ENCODE data around the gene ARHGEF12.
A peak's percentile ranks its signal among the peaks of the same experiment; 100 is the strongest.

The ARHGEF12 gene

DNA sequence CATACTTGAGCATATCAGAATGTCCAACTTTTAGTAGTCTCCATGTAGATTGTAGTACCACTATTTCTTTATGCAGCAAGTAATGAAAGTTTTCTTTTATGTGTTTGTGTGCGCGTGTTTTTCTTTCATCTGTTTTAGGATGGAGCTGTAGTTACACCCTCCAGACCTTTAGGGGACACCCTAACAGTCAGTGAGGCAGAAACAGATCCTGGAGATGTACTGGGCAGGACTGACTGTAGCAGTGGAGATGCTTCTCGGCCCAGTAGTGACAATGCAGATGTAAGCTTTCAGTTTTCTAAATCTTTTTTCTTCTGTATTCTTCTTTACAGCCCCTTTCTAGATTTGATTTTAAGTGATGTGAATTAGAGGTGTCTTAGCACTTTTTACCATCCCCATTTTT is 95.4 kb downstream of the ARHGEF12 start:
- DNase-seq, result peak; percentile 46

DNA sequence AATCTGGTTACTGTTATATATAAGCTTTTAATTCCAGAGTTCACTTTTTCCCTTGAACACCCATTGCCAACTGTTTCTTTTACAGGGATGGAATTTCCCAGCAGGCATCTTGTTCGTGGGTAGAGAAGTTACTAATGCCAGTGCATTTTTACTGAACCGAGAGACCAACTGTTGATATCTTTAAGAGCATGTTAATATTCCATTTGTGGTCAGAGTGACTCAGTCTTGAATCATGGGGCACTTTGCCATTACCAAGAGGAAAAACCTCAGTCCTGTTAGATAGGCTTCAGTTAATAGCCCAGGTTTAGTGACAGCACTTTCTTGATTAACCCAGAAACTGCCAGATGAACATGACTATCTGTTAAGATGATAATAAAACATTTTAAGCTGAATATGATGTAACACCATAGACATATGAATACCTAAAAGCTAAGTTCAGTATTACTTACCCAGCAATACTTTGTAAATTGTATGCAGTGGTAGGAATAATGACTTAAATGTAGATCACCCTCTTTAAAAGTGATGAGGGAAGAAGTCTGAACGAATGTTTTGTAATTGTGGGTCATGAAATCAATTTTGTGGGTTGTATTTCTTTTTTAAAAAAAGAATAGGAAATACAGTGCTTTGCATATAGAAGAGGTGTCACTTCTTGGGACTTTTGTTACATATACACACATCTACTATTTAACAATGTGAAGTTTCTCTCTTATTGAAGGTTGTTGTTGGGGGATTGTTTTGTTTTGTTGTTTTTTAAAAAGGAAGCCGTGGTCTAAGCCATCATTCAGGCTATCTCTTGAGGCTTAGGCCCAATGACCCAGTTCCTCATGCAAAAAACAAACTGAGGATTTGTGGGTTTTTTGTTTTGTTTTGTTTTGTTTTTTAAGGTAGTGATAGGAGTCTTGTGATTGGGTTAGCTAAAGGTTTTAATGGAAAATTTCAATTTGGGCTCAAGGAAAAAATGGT is 96.1 kb downstream of the ARHGEF12 start:
- peak; percentile 91 for DNase-seq

DNA sequence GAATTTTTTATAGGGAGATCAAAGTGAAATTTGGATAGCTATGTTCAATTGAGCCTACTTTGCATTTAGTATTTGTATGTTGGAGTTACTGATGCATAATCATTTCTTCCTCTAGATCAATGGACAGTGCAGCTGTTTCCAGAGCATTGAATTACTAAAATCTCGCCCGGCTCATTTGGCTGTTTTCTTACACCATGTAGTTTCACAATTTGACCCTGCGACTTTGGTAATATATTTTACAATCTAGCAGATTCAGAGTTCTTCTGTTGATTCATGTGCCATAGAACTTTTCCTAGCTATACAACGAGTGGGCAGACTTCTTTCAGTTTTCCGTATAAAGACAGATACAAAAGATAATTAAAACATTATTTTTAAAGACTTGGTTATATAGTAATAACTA is 105.4 kb downstream of the ARHGEF12 start:
- DNase-seq, result no peak

DNA sequence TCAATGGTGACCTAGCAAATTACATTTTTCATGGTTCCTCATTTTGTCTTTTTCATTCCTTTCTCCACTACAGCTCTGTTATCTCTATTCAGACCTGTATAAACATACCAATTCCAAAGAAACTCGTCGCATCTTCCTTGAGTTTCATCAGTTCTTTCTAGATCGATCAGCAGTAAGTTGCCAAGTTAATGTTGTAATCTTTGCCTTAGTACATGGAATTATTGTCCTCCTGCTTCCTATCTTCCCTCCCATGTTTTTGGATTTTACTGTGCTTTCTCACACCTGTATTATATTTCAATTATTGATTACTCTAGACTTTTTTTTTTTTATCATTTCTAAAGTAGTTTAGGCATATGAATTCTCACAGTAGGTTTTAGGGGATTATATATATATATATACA is 105.8 kb downstream of the ARHGEF12 start:
- no peak for DNase-seq

DNA sequence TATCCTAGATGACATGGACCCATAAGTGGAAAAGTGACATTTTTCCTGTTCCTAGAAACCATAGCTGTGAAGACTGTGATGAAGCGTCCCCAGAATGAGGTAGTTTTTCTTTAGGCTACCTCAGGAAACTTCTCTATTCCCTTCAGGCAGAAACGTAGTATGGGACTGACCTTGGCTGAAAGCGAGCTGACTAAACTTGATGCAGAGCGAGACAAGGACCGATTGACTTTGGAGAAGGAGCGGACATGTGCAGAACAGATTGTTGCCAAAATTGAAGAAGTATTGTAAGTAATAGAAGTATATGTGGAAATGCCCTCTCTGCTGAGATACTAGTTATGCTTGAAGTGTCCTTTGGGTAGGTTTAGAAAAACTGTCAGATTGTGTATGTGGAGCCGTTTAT is 110.6 kb downstream of the ARHGEF12 start:
- no peak for DNase-seq

DNA sequence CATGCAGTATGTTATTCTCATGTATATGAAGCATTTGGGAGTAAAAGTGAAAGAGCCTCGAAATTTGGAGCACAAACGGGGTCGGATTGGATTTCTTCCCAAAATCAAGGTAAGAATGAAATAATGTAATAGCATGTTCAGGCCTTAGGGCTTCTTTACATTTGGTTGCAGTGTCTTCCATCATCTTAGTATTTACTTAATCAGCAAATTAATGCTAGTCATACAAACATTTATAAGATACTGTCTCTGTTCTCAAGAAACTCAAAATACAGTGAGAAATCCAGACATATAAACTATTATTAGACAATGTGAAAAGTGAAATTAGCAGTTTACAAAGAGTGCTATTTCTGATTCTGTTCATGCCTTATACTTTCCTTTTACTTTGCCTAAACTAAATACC is 112.0 kb downstream of the ARHGEF12 start:
- no peak for DNase-seq

DNA sequence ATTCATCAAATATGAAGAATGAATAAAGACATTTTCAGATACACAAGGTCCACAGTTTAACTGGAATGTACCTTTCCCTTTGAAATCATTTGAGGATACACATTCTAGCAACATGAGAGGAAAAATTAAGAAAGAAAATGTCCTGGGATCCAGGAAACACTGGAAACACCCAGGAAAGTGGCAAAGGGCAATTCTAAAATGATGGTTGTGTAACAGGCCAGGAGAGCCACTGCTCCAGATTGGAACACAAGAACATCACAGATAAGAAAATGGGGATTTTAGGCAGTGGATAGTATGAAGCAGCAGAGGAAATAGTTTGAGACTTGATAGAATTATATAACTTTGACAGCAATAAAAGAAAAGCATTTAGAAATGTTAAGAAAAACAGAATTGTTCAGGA is 119.3 kb downstream of the ARHGEF12 start:
- no peak for DNase-seq

DNA sequence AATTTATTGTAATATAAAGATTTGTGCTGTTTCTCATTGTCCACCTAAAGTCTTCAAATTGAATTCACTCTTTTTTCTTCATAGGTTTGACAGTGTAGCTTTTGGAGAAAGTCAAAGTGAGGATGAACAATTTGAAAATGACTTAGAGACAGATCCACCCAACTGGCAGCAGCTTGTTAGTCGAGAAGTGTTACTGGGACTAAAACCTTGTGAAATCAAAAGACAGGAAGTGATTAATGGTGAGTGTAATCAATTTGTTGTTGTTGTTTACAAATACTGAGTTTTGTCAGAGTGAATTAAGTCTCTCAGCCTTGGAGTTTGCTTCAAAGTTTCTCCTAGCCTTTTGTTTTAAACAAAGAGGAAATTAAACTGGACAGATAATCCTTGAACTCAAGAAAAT is 121.8 kb downstream of the ARHGEF12 start:
- no peak for DNase-seq

DNA sequence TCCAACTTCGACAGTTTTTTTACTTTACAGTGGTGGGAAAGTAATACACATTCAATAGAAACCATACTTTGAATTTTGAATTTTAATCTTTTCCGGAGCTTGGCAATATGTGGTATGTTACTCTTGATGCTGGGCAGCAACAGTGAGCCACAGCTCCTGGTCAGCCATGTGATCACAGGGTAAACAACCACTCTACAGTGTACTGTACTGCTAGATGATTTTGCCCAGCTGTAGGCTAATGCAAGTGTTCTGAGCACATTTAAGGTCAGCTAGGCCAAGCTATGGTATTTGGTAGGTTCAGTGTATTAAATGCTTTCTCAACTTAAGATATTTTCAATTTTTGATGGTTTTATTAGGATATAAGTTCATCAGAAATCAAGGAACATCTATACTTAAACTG is 126.6 kb downstream of the ARHGEF12 start:
- no peak for DNase-seq

DNA sequence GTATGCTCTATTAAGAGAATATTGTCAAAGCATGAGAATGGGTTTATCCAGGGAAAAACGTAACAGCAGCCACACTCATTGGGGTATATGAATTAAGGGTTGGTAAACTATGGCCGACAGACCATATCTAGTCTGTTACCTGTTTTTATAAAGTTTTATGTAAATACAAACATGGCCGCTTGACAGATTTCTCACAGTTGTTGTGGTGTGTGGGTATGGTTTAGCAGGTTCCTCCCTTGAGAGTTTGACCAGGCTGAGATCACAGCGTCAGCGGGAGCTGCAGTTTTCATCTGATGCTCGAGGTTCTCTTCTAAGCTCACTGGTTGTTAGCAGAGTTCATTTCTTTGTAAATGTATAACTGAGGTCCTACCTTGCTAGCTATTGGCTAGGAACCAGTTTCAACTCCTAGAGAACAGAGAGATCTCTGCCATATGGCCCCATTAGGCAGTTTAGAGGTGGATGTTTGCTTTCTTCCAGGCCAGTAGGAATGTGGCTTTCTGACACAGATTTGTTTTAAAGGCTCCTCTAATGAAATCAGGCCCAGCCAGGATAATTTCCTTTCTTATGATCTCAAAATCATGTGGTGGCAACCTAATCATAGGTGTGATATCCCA is 129.8 kb downstream of the ARHGEF12 start:
- no peak for DNase-seq

DNA sequence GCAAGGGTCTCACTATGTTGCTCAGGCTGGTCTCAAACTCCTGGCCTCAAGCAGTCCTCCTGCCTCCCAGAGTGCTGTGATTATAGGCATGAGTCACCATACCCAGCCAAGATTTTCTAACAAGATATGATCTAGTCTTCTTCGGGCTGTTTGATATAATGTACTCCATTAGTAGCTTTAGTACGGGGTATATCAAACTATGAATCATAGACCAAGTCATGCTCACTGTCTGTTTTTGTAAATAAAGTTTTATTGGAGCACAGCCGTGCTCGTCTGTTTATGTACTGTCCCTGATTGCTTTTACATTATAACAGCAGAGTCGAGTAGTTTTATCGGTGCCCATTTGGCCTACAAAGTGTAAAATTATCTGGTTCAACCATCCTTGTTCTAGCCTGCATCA is 131.4 kb downstream of the ARHGEF12 start:
- no peak for DNase-seq

DNA sequence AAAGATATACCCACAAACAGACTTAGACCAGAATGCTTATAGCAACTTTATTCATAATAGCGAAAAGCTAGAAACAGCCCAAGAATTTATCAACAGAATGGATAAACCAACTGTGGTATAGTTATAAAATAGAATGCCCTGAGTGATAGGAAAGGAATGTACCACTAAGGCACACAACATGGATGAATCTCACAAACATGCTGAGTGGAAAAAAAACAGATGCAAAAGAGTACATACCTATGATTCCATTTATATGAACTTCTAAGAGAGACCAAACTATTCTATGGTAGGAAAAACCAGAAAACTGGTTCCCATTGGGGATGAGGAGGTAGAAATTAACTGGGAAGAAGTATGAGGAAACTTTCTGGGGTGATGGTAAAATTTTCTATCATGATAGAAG is 134.9 kb downstream of the ARHGEF12 start:
- DNase-seq, result no peak

DNA sequence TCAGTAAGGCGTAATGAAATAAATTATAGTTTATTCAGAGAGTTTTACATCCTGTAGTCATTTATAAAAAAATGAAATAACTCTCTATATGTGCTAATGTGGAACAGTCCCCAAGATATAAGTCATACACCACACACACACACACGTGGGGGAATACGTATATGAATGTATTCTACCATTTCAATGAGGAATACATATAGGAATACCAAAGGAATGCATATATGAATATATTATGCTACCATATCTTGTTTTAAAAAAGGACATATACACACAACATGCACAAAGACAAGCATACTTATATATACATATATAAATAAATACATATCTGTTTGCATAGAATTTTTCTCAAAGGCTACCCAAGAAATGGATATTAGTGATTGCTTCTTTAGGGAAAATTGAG is 135.8 kb downstream of the ARHGEF12 start:
- no peak for DNase-seq

DNA sequence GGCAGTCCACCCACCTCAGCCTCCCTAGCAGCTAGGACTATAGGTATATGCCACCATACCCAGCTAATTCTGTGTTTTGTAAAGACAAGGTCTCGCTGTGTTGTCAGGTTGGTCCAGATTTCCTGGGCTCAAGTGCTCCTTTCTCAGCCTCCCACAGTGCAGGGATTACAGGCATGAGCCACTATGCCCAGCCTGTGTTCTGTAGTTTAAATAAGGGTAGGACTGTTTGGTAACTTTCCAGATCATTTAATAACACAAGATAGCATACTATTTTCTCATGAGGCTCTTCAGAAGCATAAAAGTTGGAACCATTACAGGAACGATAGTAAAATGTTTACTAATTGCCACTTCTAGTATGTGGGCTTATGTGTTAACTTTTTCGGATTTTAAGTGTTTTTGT is 137.3 kb downstream of the ARHGEF12 start:
- DNase-seq, result no peak

DNA sequence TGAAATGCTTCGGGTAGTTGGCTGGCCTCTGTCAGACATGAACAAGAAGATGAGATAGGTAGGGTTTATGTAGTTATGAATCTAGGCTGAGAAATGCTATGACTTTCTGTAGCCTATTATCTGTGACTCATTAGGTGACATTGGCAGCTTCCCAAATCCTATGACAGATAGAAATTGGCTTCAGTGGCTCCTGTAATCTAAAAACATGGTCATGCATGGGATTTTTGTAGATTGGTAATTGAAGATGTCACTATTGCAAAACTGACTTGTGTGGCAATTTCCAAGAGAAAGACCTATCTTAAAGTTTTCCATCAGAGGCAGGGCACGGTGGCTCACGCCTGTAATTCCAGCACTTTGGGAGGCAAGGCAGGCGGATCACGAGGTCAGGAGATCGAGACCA is 145.9 kb downstream of the ARHGEF12 start:
- peak; percentile 76 for DNase-seq

DNA sequence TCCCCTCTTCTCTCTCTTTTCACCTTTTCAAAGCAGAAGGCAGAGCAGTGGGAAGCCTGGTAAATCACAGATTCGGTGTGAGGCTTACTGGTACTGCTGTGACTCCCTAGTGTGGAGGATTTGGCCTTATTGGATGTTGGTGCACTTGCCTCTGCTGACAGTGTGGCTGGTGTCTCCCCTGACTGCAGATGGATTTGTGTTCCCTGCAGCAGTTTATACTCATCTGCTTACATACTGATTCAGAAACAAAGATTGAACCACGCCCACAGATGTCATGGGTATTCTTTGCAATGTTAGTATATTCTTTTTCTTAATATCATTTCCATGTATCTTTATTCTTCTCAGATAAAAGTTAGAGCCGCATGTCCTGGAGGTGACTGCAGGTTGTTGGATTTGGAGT is 148.5 kb downstream of the ARHGEF12 start:
- no peak for DNase-seq

DNA sequence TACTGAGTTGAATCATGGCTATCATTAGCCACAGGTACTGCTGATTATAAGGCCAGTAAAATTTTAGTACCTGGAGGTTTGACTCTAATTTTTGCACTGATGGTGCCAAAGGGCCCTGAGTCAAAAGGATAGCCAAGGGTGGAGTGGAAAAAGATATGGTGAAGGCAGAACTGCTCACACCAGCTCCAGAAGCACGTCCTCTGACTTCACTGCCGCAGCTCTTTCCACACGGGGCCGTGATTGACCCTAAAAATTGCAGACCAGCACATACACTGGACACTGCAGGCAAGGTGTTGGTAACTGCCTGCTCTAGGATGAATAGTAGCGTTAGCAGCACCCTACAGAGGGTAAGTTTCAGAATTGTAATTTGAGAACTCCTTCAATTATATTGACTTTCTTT is 149.9 kb downstream of the ARHGEF12 start:
- no peak for DNase-seq

DNA sequence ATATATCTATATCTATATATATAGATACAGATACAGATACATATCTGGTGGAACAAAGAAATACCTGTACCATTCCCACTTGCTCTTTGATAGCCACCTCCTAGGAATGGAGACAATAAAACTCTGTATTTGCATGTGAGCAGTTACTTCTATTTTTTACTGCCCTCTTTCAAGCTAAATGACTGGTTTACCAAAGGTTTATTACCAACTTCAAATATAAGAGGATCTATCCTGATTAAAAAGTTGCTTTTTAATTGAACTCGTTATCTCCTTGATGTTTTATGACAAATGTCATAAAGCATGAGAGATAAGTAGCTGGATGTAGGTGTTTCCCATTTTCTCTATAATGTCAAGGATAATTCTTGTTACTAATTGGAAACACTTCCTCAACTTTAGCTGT is 153.6 kb downstream of the ARHGEF12 start:
- no peak for DNase-seq

DNA sequence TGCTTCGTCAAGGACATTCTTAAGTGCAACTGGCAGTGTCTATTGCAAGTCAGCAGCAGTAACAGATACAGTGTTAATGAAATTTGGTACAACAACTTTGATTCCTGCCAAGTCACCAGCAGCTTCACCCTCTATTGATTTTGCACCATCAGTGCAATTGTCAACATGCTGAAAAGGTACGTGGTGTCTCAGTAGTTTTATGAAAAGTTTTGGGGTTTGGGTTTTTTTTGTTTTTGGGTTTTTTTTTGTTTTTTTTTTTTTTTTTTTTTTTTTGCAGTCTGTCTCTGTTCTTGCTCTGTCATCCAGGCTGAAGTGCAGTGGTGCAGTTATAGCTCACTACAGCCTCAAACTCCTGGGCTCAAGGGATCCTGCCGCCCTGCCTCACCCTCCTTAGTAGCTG is 156.3 kb downstream of the ARHGEF12 start:
- no peak for DNase-seq

DNA sequence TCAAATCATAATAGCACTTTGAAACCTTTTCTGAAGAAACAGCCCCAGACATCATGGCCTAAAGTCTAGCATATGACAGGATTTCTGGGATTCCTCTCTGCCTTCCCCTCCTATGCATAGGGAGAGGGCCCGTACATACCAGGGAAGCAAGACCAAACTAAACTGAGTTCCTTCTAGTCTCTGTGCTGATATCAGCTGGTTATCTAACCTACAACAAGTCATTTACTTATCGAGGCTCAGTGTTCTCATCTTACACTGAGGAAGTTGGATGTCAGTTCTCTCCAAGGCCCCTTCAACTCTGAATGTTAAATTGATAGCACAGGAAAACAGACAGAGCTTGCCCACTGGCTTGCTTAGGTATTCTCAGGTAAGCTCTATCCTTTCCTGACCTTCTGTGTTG is 158.4 kb downstream of the ARHGEF12 start:
- DNase-seq, result no peak

DNA sequence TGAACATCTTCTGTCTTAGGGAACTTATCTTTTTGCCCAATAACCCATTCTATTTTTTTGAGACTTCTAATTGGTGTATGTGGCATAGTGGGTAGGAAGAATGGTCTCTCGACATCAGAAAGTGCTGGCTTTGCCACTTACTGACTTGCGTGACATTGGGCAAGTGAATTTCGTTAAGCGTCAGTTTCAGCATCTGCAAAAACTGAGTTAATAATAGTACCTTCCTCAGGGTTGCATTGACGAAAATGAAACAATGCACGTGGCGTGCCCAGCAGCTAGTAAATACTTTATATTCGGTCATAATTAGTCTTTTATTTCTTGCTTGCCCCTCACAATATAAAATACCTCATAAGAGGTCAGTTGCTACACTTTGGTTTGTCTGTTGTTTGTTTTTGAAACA is 162.9 kb downstream of the ARHGEF12 start:
- DNase-seq, result no peak

DNA sequence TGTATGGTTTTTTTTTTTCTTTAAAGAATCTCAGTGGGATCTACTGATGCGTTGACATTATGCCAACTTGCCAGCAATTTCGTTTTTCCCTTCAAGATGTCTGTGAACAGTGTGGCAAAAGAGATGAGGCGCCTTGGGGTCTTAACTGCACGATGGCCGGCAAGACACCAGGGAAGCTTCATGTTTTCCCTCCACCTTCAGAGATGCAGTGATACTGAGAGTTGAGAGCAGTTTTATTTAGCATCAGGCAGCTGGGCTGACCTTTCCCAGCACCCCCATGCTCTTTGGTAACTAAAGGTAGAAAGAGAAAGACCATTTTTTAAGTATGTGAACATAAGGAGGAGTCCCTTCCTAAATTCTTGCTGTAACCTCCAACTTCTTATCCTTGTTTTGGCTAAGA is 163.6 kb downstream of the ARHGEF12 start:
- no peak for DNase-seq

DNA sequence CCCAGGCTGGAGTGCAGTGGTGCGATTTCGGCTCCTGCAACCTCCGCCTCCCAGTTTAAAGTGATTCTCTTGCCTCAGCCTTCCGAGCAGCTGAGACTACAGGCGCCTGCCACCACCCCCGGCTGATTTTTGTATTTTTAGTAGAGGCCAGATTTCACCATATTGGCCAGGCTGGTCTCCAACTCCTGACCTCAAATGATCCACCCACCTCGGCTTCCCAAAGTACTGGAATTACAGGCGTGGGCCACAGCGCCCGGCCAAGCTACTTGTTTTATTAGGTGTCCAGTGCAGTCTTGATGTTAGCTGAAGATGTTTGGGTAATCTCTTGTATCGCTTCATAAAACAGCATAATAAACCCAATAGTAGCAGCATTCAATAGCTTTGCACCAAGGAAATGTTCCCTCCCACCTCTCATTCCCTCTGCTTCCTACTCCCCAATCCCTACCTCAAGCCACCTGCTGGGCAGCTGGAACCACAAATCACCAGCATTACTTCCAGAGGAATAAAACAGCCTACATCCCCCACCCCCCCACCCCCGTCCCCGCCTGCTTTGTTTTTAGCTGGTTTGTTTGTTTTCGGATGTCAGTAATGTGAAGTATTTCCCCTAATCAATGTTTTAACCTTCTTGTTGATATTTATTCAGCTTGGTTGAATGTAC is 164.3 kb downstream of the ARHGEF12 start:
- DNase-seq, result no peak

DNA sequence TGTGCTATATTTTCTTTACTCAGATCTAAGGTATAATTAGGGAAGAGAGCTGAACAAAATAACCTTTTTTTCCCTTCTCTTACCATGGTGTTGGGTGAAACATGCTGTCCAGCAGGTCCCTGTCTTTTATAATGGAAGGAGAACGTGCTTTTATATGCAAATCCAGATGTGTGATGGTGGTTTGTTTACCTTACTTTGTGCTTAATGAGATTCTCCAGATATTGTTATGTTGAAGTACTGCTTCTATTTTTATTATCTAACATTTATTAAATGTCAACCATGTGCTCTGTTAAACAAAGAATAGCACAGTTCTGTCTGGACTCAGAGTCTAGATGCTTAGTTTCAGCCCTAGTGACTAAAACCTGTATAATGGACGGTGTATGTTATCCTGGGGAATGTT is 165.2 kb downstream of the ARHGEF12 start:
- DNase-seq, result no peak
